Measurements from ENCODE around the gene CTSO.
"Not testable (repeated sequence)": the region's sequence is repeated elsewhere in the genome, so short reads cannot be mapped to it uniquely, and the experiment has no call there.

The CTSO gene

GRCh38 chr4:155899891-155900290 is 53.8 kb downstream of the CTSO start:
- no peak overlapping the region for H3K27ac ChIP-seq
- no peaks in the 10 kb centered on the region for H3K9me3 ChIP-seq
- no peaks in the 10 kb centered on the region for H3K36me3 ChIP-seq
- no peaks in the 10 kb centered on the region for H3K27me3 ChIP-seq
- DNase-seq, result no peak
- H3K4me1 ChIP-seq, result peaks cover 0 to 12% (median 3%) of the 10 kb centered on the region in 4 donors
- no peak for TF ChIP-seq CTCF (IDR thresholded peaks at IDR 0.05)
- no peak overlapping the region for H3K4me3 ChIP-seq
- intact Hi-C loops (cut with DNase I; ENCODE audit: low total_unique reads), result no loop called here

GRCh38 chr4:155898371-155898770 is 55.3 kb downstream of the CTSO start:
- DNase-seq; H3K27ac ChIP-seq; intact Hi-C loops (cut with DNase I; ENCODE audit: low total_unique reads); H3K4me3 ChIP-seq; H3K9me3 ChIP-seq; H3K36me3 ChIP-seq; H3K27me3 ChIP-seq: not testable (repeated sequence)
- peaks cover 0 to 12% (median 3%) of the 10 kb centered on the region in 4 donors for H3K4me1 ChIP-seq

GRCh38 chr4:155891058-155891457 is 62.6 kb downstream of the CTSO start:
- TF ChIP-seq CTCF (IDR thresholded peaks at IDR 0.05), result no peak
- no peak overlapping the region for H3K27ac ChIP-seq
- no peak for DNase-seq
- H3K4me1 ChIP-seq, result peaks cover 0 to 10% (median 0%) of the 10 kb centered on the region in 4 donors
- no peaks in the 10 kb centered on the region for H3K27me3 ChIP-seq
- peaks cover 0 to 4% (median 0%) of the 10 kb centered on the region in 3 donors for H3K9me3 ChIP-seq
- intact Hi-C loops (cut with DNase I; ENCODE audit: low total_unique reads), result no loop called here
- no peak overlapping the region for H3K4me3 ChIP-seq
- H3K36me3 ChIP-seq, result no peaks in the 10 kb centered on the region

GRCh38 chr4:155889946-155890345 is 63.7 kb downstream of the CTSO start:
- Histone ChIP-seq H3K27ac (no peak overlapping the region), H3K27me3 (no peaks in the 10 kb centered on the region), H3K4me1 (peaks cover 0 to 10% (median 0%) of the 10 kb centered on the region in 4 donors), H3K9me3 (peaks cover 0 to 4% (median 0%) of the 10 kb centered on the region in 3 donors), H3K4me3 (no peak overlapping the region), H3K36me3 (no peaks in the 10 kb centered on the region)
- intact Hi-C loops (cut with DNase I; ENCODE audit: low total_unique reads), result no loop called here
- TF ChIP-seq CTCF (IDR thresholded peaks at IDR 0.05), result no peak
- no peak for DNase-seq

- Histone ChIP-seq H3K27ac (no peak overlapping the region), H3K27me3 (no peaks in the 10 kb centered on the region), H3K36me3 (no peaks in the 10 kb centered on the region), H3K9me3 (peaks cover 0 to 4% (median 0%) of the 10 kb centered on the region in 3 donors), H3K4me3 (no peak overlapping the region), H3K4me1 (peaks cover 0 to 10% (median 0%) of the 10 kb centered on the region in 4 donors)
- intact Hi-C loops (cut with DNase I; ENCODE audit: low total_unique reads), result no loop called here
- TF ChIP-seq CTCF (IDR thresholded peaks at IDR 0.05), result no peak
- peak in 1 of 2 donors; percentile 24 for DNase-seq
These were observed 64.5 kb downstream of the CTSO start for GRCh38 chr4:155889031-155889793.

GRCh38 chr4:155887847-155888570 is 65.7 kb downstream of the CTSO start:
- no peak overlapping the region for H3K4me3 ChIP-seq
- H3K9me3 ChIP-seq, result peaks cover 0 to 4% (median 0%) of the 10 kb centered on the region in 3 donors
- no peaks in the 10 kb centered on the region for H3K27me3 ChIP-seq
- peaks cover 0 to 10% (median 0%) of the 10 kb centered on the region in 4 donors for H3K4me1 ChIP-seq
- H3K27ac ChIP-seq, result no peak overlapping the region
- H3K36me3 ChIP-seq, result no peaks in the 10 kb centered on the region
- intact Hi-C loops (cut with DNase I; ENCODE audit: low total_unique reads), result no loop called here
- TF ChIP-seq CTCF (IDR thresholded peaks at IDR 0.05), result no peak
- no peak for DNase-seq

Measured in tibial artery (tissue), 4 donors.